K562 (cell line): ENCODE data around the gene DNAJB12.

Source experiments
- CHD2 ChIP-seq: IDR thresholded peaks from 2 replicates; pipeline ENCODE4 v1.6.1; 2011; ENCODE audit warnings: low read depth, low read length
- MLX ChIP-seq, 2 experiments: fragments of 450-650 bp in 1 of 2; sonication (generic) in 1 of 2; formaldehyde crosslinking; conservative IDR thresholded peaks; 2 replicates each; pipeline versions ENCODE4 v1.4.0 to v1.8.1; 2020 to 2022; ENCODE audit warnings: mild to moderate bottlenecking in 1 of 2, missing genetic modification reagents in 1 of 2
- SMARCE1 ChIP-seq: fragments of 450-650 bp; IDR thresholded peaks from 2 replicates; pipeline ENCODE4 v1.7.1; 2016; ENCODE audit warnings: mild to moderate bottlenecking
- ZNF766 ChIP-seq: fragments of 200-800 bp; sonication (Bioruptor generic); conservative IDR thresholded peaks from 2 replicates; pipeline ENCODE4 v1.6.1; 2016; ENCODE audit warnings: missing genetic modification characterization, missing compliant biosample characterization

- no peak for TF ChIP-seq SMARCE1
- TF ChIP-seq MLX (CRISPR knock-in tag; conservative IDR thresholded peaks at IDR 0.05) = no peak
- TF ChIP-seq ZNF766 (CRISPR knock-in tag) = no peak
- no peak for TF ChIP-seq CHD2
Observed at GRCh38 chr10:72335394-72336258, 19.1 kb downstream of the DNAJB12 start.
